HepG2 (cell line): ENCODE data around the gene C20orf204. TPM values are rescaled to one million over a fixed set of nuclear protein-coding genes. Genes with fewer than 3 reads are reported as not detected.

Experiments used
- ATF2 ChIP-seq: sonication (generic); formaldehyde crosslinking; IDR thresholded peaks from 2 replicates; pipeline ENCODE4 v1.4.0; 2020; ENCODE audit warnings: missing genetic modification reagents
- ATF4 ChIP-seq, 2 experiments: fragments of 450-650 bp in 1 of 2; sonication (generic) in 1 of 2; formaldehyde crosslinking; IDR thresholded peaks; 2 replicates each; pipeline versions ENCODE4 v1.5.0 to v1.8.0; 2020 to 2022; ENCODE audit warnings: mild to moderate bottlenecking in 1 of 2, missing genetic modification reagents in 1 of 2
- CBFB ChIP-seq: sonication (generic); formaldehyde crosslinking; IDR thresholded peaks from 2 replicates; pipeline ENCODE4 v1.4.0; 2020; ENCODE audit warnings: missing genetic modification reagents
- CCDC6 ChIP-seq: sonication (generic); formaldehyde crosslinking; IDR thresholded peaks from 2 replicates; pipeline ENCODE4 v1.8.1; 2022; ENCODE audit warnings: mild to moderate bottlenecking, missing genetic modification reagents, moderate library complexity
- MATR3 ChIP-seq: sonication (generic); formaldehyde crosslinking; IDR thresholded peaks from 2 replicates; pipeline ENCODE4 v1.4.0; 2020; ENCODE audit warnings: missing genetic modification reagents
- PBX3 ChIP-seq: sonication (generic); formaldehyde crosslinking; IDR thresholded peaks from 2 replicates; pipeline ENCODE4 v1.8.1; 2023; ENCODE audit warnings: missing genetic modification reagents, inconsistent platforms, borderline replicate concordance
- PHF8 ChIP-seq: sonication (generic); formaldehyde crosslinking; IDR thresholded peaks from 2 replicates; pipeline ENCODE4 v1.5.0; 2020; ENCODE audit warnings: missing genetic modification reagents
- RBFOX2 ChIP-seq: fragments of 200-400 bp; formaldehyde crosslinking; IDR thresholded peaks from 2 replicates; pipeline ENCODE4 v1.6.1; 2017; ENCODE audit warnings: low read depth, mild to moderate bottlenecking, low read length
- REST ChIP-seq, 2 experiments: IDR thresholded peaks; 2 replicates each; pipeline ENCODE4 v1.6.1; 2011 to 2012; ENCODE audit warnings: low read length in 2 of 2, borderline replicate concordance in 1 of 2, low read depth in 1 of 2, mild to moderate bottlenecking in 1 of 2, moderate library complexity in 1 of 2
- ZNF232 ChIP-seq: sonication (generic); formaldehyde crosslinking; IDR thresholded peaks from 2 replicates; pipeline ENCODE4 v1.4.0; 2020; ENCODE audit warnings: missing genetic modification reagents, borderline replicate concordance
- ZNF512B ChIP-seq: sonication (generic); formaldehyde crosslinking; IDR thresholded peaks from 2 replicates; pipeline ENCODE4 v1.5.1; 2020; ENCODE audit warnings: missing genetic modification reagents, mild to moderate bottlenecking, borderline replicate concordance
- ZNF550 ChIP-seq: sonication (generic); formaldehyde crosslinking; IDR thresholded peaks from 2 replicates; pipeline ENCODE4 v1.4.0; 2020; ENCODE audit warnings: mild to moderate bottlenecking, missing genetic modification reagents, borderline replicate concordance
- ZNF687 ChIP-seq: sonication (generic); formaldehyde crosslinking; IDR thresholded peaks from 2 replicates; pipeline ENCODE4 v1.5.1; 2020; ENCODE audit warnings: mild to moderate bottlenecking, missing genetic modification reagents, moderate library complexity
- polyA plus RNA-seq, 8 experiments: library from polyadenylated mRNA; depleted of rRNA in 3 of 8; stranded (reverse) in 7 of 8; unstranded in 1 of 8; fragments of >200 nt; fragmentation: Illumina TruSeq in 4 of 8; extraction: Trizol in 4 of 8; gene quantifications; 2 replicates each; pipeline versions ENCODE4 v1.2.1 to v1.2.3, GENCODE V29; 2011 to 2016; ENCODE audit warnings: low read depth in 4 of 8, missing spikeins in 1 of 8, mixed read lengths in 1 of 8; ENCODE audit not compliant: insufficient read depth in 1 of 8
- total RNA-seq, 5 experiments: library from RNA; depleted of rRNA; stranded (reverse); fragments of >200 nt; fragmentation: Illumina TruSeq; extraction: Trizol; gene quantifications; 2 replicates each; pipeline ENCODE4 v1.2.3, GENCODE V29; 2016; ENCODE audit warnings: low read depth in 1 of 5

C20orf204 gene
- total and polyA plus RNA-seq, 2 of the 13 experiments (the other 11 are each of a cell fraction or from before 2014, with no cell fraction given), result 22.1 to 80.0 TPM

- TF ChIP-seq ZNF687 (CRISPR knock-in tag) (no peak), RBFOX2 (no peak), REST (IDR thresholded peaks at IDR 0.05; ENCODE audit: borderline replicate concordance in 1 of 2, low read depth in 1 of 2, low read length in 2 of 2) (no peak), CCDC6 (CRISPR knock-in tag) (no peak), ZNF232 (no peak), ZNF512B (CRISPR knock-in tag) (no peak), ATF2 (CRISPR knock-in tag) (no peak), ATF4 (CRISPR knock-in tag; IDR thresholded peaks at IDR 0.05) (no peak), PHF8 (CRISPR knock-in tag) (no peak), ZNF550 (CRISPR knock-in tag) (no peak), CBFB (CRISPR knock-in tag) (no peak), PBX3 (no peak), MATR3 (CRISPR knock-in tag) (no peak)
These were observed 19.5 kb downstream of the C20orf204 start (continued) for GRCh38 chr20:64055396-64055892.
